Upper lobe of left lung (tissue), 6 donors: Measurements from ENCODE around the gene ZBTB16. TPM values are rescaled to one million over a fixed set of nuclear protein-coding genes. Genes with fewer than 3 reads are reported as not detected.

Source experiments
- ATAC-seq, 2 donors: fragments of 200-7000 bp; cut with Tn5 transposase; one replicate each; pipeline ENCODE4 v1.9.1; 2022; ENCODE audit warnings: mild to moderate bottlenecking in 2 of 2, moderate library complexity in 2 of 2; ENCODE audit not compliant: low FRiP score in 2 of 2
- DNase-seq, 2 donors: peaks; one replicate each; pipeline ENCODE4 v3.0.0-alpha.2; 2019 to 2020
- H3K27ac ChIP-seq, 4 donors: fragments of 200-600 bp; sonication (generic); one replicate each; pipeline ENCODE4 v1.5.1; 2016 to 2019
- H3K27me3 ChIP-seq, 4 donors: fragments of 200-600 bp; sonication (generic); one replicate each; pipeline ENCODE4 v1.5.1; 2017 to 2019
- H3K36me3 ChIP-seq, 4 donors: fragments of 200-600 bp; sonication (generic); one replicate each; pipeline ENCODE4 v1.5.1; 2016 to 2019
- H3K4me1 ChIP-seq, 4 donors: fragments of 200-600 bp; sonication (generic); one replicate each; pipeline ENCODE4 v1.5.1; 2018 to 2019
- H3K4me3 ChIP-seq, 4 donors: fragments of 200-600 bp; sonication (generic); one replicate each; pipeline ENCODE4 v1.5.1; 2017 to 2019; ENCODE audit warnings: mild to moderate bottlenecking in 2 of 4, moderate library complexity in 1 of 4
- H3K9me3 ChIP-seq, 4 donors: fragments of 200-600 bp; sonication (generic); one replicate each; pipeline ENCODE4 v1.5.1; 2018 to 2019
- EP300 ChIP-seq, 4 donors: sonication (generic); formaldehyde crosslinking; IDR thresholded peaks; one replicate each; pipeline ENCODE4 v1.5.1; 2017; ENCODE audit warnings: antibody characterized with exemption in 4 of 4, control low read depth in 2 of 4
- POLR2A ChIP-seq, 4 donors: fragments of 450-650 bp; IDR thresholded peaks; one replicate each; pipeline ENCODE4 v1.5.1; 2016 to 2017; ENCODE audit warnings: antibody characterized with exemption in 4 of 4, mild to moderate bottlenecking in 2 of 4
- POLR2AphosphoS5 ChIP-seq, 2 donors: sonication (generic); formaldehyde crosslinking; IDR thresholded peaks; one replicate each; pipeline ENCODE4 v1.5.1; 2017; ENCODE audit warnings: antibody characterized with exemption in 2 of 2
- WGBS, 2 donors: methylation state at CpG; one replicate each; pipeline ENCODE4 v1.1.5; 2017 to 2018; 5-methylcytosine and 5-hydroxymethylcytosine counted together
- total RNA-seq, 6 donors: library from RNA; depleted of rRNA in 4 of 6; stranded (reverse); fragments of >200 nt in 4 of 6; gene quantifications; one replicate each; pipeline versions ENCODE4 v1.1.0 to v1.2.1, GENCODE V29; 2016 to 2021
- TF ChIP-seq, protein P1 (sequence below), 6 experiments: fragments of 450-650 bp in 4 of 6; fragments of 200-600 bp in 2 of 6; sonication (generic) in 2 of 6; IDR thresholded peaks; one replicate each; pipeline ENCODE4 v1.5.1; 2016 to 2019; ENCODE audit warnings: antibody characterized with exemption in 6 of 6
- donor health status: DM: no; HTN: no; CAD: no; lungs with moderate emphysema.
- donor health status: DM: no; HTN: yes; CAD: no; lungs with severe emphysema.

Gene ZBTB16
- total RNA-seq, 6 donors from 2014 or later = 110 to 584 (median 179) TPM

DNA sequence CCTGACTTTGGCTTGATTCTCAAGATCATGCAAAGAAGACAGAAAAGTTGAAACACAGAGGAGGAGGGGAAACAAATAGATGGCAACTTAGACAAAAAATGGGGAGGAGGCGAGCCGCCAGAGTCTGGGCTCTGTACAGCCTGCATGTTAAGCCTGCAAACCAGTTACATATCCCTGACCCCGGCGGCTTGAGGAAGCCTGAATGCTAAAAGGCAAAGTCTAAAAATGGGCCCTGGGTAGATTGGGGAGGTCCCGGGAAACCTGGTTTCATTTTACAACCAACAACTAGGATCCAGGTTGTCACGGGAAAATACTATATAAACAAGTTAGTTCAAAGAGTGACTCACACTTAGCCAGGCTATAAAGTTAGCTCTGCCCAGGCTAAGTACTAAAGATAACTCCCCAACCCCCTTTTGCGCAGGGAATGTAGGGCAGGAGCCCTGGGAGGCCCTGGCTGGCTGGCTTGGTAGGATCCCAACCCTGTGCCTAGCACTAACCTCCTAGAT lies 18.8 kb upstream of the ZBTB16 start:
- H3K27me3 ChIP-seq = no peaks in the 10 kb centered on the region
- H3K36me3 ChIP-seq = no peaks in the 10 kb centered on the region
- H3K27ac ChIP-seq = peak overlapping the region in 1 of 4 donors; percentile 13
- peaks cover 12 to 15% (median 13%) of the 10 kb centered on the region in 4 donors for H3K4me1 ChIP-seq
- DNase-seq = no peak
- TF ChIP-seq POLR2A (IDR thresholded peaks at IDR 0.05) = no peak
- TF ChIP-seq POLR2AphosphoS5 (IDR thresholded peaks at IDR 0.05) = no peak
- no peak for TF ChIP-seq EP300 (IDR thresholded peaks at IDR 0.05)
- TF ChIP-seq, protein P1, sequence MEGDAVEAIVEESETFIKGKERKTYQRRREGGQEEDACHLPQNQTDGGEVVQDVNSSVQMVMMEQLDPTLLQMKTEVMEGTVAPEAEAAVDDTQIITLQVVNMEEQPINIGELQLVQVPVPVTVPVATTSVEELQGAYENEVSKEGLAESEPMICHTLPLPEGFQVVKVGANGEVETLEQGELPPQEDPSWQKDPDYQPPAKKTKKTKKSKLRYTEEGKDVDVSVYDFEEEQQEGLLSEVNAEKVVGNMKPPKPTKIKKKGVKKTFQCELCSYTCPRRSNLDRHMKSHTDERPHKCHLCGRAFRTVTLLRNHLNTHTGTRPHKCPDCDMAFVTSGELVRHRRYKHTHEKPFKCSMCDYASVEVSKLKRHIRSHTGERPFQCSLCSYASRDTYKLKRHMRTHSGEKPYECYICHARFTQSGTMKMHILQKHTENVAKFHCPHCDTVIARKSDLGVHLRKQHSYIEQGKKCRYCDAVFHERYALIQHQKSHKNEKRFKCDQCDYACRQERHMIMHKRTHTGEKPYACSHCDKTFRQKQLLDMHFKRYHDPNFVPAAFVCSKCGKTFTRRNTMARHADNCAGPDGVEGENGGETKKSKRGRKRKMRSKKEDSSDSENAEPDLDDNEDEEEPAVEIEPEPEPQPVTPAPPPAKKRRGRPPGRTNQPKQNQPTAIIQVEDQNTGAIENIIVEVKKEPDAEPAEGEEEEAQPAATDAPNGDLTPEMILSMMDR (IDR thresholded peaks at IDR 0.05) = no peak
- 80 to 91% methylated on average over 7 of the region's 7 CpGs for WGBS, 2 donors
- no peak overlapping the region for H3K4me3 ChIP-seq
- peaks cover 0 to 3% (median 0%) of the 10 kb centered on the region in 4 donors for H3K9me3 ChIP-seq
- ATAC-seq = no peak

DNA sequence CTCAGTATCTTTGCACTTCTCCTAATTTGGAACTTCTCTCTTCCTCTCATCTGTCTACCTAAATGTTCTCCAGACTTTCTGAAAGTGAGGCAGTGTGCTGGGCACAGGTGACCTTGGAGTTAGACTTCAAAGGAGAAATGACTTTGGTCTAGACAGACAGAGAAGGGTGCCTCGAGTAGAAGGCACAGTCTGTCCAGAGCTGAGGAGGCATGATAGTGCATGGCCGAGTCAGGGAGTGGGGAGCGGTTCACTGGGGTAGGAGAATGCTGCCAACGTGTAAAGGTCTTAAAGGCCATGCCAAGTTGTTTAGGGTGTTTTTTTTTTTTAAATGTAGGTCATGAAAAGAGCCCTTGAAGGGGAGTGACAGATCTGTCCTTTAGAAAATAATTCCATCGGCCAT lies 17.3 kb upstream of the ZBTB16 start:
- H3K27ac ChIP-seq = peak overlapping the region in 1 of 4 donors; percentile 23
- WGBS, 2 donors = 64 to 73% methylated on average over 5 of the region's 5 CpGs
- DNase-seq = no peak

DNA sequence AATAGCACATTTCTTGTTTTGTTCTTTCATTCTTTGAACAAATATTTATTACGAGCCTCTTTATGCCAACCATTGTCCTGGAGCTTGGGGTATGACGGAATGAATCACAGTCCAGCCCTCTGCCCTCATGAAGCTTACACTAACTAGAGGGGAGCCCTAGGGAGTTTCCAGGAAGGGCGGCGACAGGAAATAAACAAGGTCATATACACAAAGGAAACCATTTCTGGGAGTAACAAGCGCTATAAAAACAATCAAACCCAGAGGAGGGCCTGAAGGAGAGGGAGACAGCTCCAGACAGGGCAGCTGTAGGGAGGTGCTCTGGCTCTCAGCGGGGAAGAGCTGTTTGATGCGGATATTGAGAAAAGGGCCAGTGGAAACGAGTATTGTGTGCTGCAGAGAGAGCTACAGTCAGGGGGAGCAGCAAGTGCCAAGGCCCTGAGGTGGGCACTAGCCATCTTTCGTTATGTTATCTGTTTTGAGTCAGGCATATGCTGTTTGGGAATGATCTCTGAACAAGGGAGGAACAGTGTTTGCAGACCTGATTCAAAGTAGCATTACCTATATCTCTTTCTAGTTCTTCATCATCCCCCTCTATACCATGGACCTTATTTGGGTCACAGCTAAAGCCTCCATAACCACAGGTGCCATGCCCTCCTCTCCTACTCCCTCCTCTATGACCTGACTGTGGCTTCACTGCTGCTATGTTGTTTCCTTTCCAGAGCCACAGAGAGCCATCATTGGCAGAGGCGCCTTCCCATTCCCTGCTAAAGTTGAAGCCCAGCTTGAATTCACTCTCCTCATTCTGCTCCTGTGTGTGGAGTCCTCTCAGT lies 15.3 kb upstream of the ZBTB16 start:
- no peak for DNase-seq
- ATAC-seq = peak; percentile 26 to 39

More for the DNA sequence above, 17.3 kb upstream of the ZBTB16 start:
- no peak for ATAC-seq
- Histone ChIP-seq H3K27me3 (no peaks in the 10 kb centered on the region), H3K36me3 (no peaks in the 10 kb centered on the region), H3K4me3 (no peak overlapping the region), H3K4me1 (peaks cover 0 to 2% (median 0%) of the 10 kb centered on the region in 4 donors), H3K9me3 (peaks cover 0 to 3% (median 0%) of the 10 kb centered on the region in 4 donors)
- TF ChIP-seq, protein P1 (IDR thresholded peaks at IDR 0.05) = no peak
- TF ChIP-seq POLR2AphosphoS5 (IDR thresholded peaks at IDR 0.05) (no peak), EP300 (IDR thresholded peaks at IDR 0.05) (no peak), POLR2A (IDR thresholded peaks at IDR 0.05) (no peak)

DNA sequence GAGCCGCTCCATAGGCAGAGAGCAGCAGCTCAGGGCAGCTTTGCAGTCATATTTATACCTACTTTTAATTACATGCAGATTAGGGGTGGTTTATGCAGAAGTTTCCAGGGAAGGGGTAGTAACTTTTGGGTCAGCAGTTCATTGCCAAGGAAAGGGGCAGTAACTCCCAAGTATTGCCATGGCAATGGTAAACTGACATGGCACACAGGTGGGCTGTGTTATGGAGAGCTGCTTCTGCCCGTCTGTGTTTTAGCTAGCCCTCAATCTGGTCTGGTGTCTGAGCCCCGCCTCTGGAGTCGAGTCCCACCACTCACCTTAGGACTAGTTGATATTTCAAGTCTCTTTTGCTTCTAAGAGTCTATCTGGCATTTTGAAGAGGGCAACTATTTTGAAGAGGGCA lies 12.2 kb upstream of the ZBTB16 start:
- Histone ChIP-seq H3K4me3 (no peak overlapping the region), H3K9me3 (peaks cover 0 to 3% (median 0%) of the 10 kb centered on the region in 4 donors), H3K27ac (no peak overlapping the region), H3K27me3 (no peaks in the 10 kb centered on the region), H3K4me1 (peaks cover 0 to 6% (median 0%) of the 10 kb centered on the region in 4 donors), H3K36me3 (no peaks in the 10 kb centered on the region)
- DNase-seq (no peak), ATAC-seq (no peak)
- 88% methylated on average over 4 of the region's 4 CpGs for WGBS, 2 donors
- TF ChIP-seq EP300 (IDR thresholded peaks at IDR 0.05) (no peak), POLR2A (IDR thresholded peaks at IDR 0.05) (no peak), POLR2AphosphoS5 (IDR thresholded peaks at IDR 0.05) (no peak)
- TF ChIP-seq, protein P1 (IDR thresholded peaks at IDR 0.05) = no peak

More for the DNA sequence above, 15.3 kb upstream of the ZBTB16 start:
- 60 to 76% methylated on average over 10 of the region's 10 CpGs for WGBS, 2 donors
- Histone ChIP-seq H3K27me3 (no peaks in the 10 kb centered on the region), H3K9me3 (peaks cover 0 to 3% (median 0%) of the 10 kb centered on the region in 4 donors), H3K36me3 (no peaks in the 10 kb centered on the region), H3K4me1 (peaks cover 0 to 6% (median 1%) of the 10 kb centered on the region in 4 donors), H3K27ac (peak overlapping the region; percentile 28 to 73 (median 64)), H3K4me3 (no peak overlapping the region)
- TF ChIP-seq, protein P1 (IDR thresholded peaks at IDR 0.05) = no peak
- peak; percentile 13 to 77 for TF ChIP-seq POLR2AphosphoS5 (IDR thresholded peaks at IDR 0.05)
- TF ChIP-seq EP300 (IDR thresholded peaks at IDR 0.05) = peak in 2 of 4 donors; percentile 55 to 69
- peak in 2 of 4 donors; percentile 21 to 31 for TF ChIP-seq POLR2A (IDR thresholded peaks at IDR 0.05)
